SH-SY5Y (cell line): Measurements from ENCODE around the gene RHEBL1.

Experiments used
- GATA2 ChIP-seq: IDR thresholded peaks from 2 replicates; pipeline ENCODE4 v1.6.1; 2011; ENCODE audit warnings: mild to moderate bottlenecking, low read depth, low read length
- GATA3 ChIP-seq: IDR thresholded peaks from 2 replicates; pipeline ENCODE4 v1.6.1; 2011; ENCODE audit warnings: low read depth, mild to moderate bottlenecking, low read length, moderate library complexity

RHEBL1 gene

GRCh38 chr12:49069507-49070346 lies at the start of gene RHEBL1:
Gene RHEBL1 (minus strand): TSS chr12:49069979. CDS start chr12:49069785, 194 bp downstream.
- no peak for TF ChIP-seq GATA2

GRCh38 chr12:49111206-49111605 lies 41.4 kb upstream of the RHEBL1 start:
- TF ChIP-seq GATA2 (no peak), GATA3 (no peak)

GRCh38 chr12:49110464-49111155 lies 40.8 kb upstream of the RHEBL1 start, which contains the start of gene LMBR1L:
Gene LMBR1L (minus strand): TSS chr12:49110847. CDS start chr12:49110555, 292 bp downstream.
- TF ChIP-seq GATA2 (peak; percentile 66), GATA3 (no peak)

DNA sequence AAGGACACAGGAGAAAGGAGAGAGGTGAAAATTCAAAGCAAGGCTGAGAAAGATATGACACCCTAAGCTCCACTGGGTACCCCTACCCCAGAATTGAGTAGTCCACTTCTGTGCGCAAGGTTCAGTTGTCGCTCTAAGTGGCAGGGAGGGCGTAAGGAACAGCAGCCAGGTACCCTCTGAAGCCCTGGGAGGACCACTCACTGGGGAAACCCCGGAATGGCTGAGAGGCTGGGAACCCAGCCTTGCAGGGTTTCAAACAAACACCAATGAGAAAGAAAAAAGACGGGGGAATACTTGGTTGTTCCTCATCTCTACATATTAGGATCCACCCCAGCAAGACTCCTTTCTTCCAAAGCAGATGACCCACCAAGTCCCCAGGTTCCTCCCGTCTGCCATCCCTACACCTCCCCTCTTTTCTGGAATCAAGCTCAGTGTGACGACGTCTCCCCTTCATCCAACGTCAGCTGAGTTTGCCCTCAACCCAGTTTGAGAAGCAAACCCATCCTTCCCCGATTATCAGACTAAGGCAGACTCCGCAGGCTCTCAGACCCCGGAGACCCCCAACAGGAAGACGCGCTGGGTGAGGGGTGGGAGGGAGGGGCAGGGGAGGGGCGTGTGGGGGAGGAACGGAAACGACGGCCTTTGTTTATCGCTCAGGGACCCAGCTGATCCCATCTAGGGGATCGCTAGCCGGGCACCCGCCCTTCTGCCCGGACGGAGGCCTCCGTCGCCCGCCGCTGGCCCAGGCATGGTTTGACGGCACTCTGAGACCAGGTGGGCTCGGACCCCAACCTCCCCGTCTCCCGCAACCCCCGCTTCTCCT lies 40.1 kb upstream of the RHEBL1 start:
- TF ChIP-seq GATA2 (no peak), GATA3 (no peak)

GRCh38 chr12:49108958-49109404 lies 39.2 kb upstream of the RHEBL1 start:
- no peak for TF ChIP-seq GATA2
- TF ChIP-seq GATA3: no peak

DNA sequence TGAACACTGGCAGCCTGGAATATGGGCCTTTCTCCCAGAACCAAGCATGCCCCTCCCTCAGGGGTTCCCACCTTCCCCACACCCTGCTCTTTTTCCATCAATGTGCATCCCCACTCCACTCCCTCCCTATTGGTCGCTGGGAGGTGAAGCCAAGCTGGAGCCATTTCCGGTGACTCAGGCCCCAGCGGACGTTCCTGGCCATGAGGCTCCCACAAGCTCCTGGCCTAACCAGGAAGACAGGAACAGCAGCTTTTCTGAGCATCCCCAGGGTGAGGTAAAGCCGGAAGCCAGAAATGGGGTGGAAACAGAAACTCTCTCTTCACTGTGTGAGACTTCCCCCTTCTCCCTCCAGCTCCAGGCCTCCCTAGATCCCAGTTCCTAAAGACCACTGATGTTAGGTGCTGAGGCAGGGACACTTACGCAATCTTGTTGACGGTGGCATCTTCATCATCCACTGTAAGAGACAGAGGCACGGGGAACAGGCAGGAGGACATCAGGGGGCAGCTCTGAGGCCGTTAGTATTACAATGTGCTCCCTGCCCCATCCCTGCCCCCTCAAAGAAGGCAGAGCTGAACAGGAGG lies 35.8 kb upstream of the RHEBL1 start:
- no peak for TF ChIP-seq GATA2
- TF ChIP-seq GATA3: no peak

DNA sequence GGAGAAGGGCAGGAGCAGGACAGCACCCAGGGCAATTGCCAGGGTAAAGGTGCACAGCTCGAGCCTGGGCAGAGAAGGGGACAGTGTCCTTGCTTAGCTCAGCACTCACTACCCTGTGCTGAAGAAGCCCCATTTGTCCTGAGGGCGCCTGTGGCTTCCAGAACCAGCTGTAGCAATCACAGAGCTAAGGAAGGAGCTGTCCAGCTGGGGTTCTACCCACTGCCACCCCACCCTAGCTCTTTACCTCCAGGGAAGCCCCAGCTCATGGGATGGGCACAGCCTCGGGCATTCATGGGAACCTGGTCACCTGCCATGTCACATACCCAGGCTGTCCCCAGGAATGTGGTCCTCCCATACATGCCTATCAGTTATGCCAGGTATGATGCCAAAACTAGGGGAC lies 35.0 kb upstream of the RHEBL1 start:
- TF ChIP-seq GATA3 (no peak), GATA2 (no peak)

DNA sequence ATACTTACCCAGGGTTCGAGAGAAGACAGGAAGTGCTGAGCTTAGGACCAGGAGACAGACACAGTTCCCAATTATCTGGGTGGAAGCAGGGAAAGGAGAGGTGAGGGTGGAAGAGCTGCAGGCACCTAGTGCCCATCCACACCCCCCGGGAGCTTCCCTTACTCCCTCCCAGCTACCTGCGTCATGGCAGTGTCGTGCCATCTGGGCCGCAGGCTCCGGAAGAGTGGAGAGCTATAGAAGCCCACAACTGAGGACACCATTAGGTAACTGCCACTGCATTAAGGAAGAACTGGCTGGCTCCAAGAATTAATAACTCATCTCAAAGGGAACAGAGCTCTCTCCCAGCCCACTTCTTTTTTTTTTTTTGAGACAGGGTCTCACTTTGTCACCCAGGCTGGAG lies 30.6 kb upstream of the RHEBL1 start:
- TF ChIP-seq GATA3 (no peak), GATA2 (no peak)

DNA sequence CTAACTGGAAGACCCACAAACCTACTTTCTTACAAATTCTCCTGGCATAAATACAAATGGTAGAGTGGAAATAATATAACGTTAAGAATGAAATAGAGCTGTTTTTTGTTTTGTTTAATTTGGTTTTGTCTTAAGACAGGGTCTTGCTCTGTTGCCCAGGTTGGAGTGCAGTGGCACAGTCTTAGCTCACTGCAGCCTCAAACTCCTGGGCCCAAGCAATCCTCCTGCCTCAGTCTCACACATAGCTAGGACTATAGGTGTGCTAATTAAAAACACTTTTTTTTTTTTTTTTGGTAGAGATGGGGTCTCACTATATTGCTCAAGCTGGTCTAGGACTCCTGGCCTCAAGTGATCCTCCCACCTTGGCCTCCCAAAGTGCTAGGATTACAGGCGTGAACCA lies 28.9 kb upstream of the RHEBL1 start:
- TF ChIP-seq GATA2: no peak
- TF ChIP-seq GATA3: no peak

GRCh38 chr12:49098035-49098451 lies 28.3 kb upstream of the RHEBL1 start:
- TF ChIP-seq GATA3 (no peak), GATA2 (no peak)

DNA sequence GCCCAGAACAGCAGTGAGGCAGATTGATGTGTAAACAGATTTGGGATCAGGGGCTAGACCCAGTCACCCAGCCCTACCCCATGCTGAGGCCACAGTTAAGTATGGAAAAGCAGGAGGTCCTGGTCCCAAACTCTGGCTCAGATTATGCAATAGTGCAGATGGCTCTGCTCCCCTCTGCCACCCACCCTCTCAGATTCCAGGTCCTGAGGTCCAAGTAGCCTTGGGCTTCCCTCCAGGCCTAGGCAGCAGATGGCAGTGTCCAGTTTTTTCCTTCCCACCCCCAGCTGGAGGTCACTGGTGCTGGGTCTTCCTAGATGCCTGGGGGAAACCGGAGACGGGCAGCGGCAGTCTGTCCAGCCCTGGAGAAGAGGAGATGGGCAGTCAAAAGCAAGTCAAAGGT lies 27.6 kb upstream of the RHEBL1 start:
- TF ChIP-seq GATA3: no peak

- TF ChIP-seq GATA2: no peak
- no peak for TF ChIP-seq GATA3
Observed at GRCh38 chr12:49094975-49095365, 25.2 kb upstream of the RHEBL1 start.

DNA sequence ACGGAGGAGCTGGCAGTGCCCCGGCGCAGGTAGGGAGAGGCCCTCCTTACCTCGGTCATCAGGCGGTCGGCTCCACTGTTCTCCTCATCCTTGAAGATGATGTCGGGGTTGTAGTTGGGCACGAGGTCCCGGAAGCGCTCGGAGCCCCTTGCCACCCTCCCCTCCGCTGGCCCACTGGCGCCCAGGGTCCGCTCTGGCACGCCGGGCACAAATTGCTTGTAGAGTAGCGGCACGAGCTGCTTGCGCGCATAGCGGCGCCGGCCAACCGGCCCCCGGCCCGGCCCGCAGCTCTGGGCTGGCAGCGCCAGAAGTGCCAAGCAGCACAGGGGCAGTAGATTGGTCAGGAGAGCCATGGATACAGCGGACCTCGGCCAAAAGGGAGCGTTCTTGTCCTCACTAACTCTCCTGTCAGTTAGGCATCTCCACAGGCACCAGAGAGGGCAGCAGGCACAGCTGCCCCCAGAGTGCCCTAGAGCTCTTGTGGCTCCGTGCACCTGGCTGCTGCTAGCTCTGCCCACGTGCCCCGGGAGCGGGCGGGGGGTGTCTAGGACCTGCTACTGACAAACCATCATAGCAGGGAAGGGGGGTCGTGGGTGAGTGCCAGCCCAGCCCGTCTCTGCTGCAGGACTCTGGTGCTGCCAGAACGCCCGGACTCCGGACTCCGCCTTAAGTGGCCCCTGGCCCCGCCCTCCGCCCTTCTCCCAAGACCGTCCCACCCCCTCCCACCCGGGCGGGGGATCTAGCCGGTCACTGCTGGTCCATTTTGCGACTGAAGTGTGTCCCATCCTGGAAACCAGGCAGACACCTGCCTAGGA lies 24.6 kb upstream of the RHEBL1 start, which contains the start of gene DHH:
Gene DHH, minus strand, starts transcription at position 642 of the 815 bp plus-strand sequence. Its CDS starts 289 bp downstream, at position 353.
- TF ChIP-seq GATA3 (no peak), GATA2 (no peak)
